HG03159 (cell line): ENCODE measurements around the gene VPS54.
A peak's percentile ranks its signal among the peaks of the same experiment; 100 is the strongest.

Experiments used
- ATAC-seq: cut with Tn5 transposase; IDR thresholded peaks from one replicate; pipeline ENCODE4 v1.9.1; 2021; ENCODE audit warnings: mild to moderate bottlenecking, moderate library complexity; ENCODE audit not compliant: unreplicated experiment

The VPS54 gene

GRCh38 chr2:63875131-63875527, 144.1 kb downstream of the VPS54 start:
- no peak for ATAC-seq

DNA sequence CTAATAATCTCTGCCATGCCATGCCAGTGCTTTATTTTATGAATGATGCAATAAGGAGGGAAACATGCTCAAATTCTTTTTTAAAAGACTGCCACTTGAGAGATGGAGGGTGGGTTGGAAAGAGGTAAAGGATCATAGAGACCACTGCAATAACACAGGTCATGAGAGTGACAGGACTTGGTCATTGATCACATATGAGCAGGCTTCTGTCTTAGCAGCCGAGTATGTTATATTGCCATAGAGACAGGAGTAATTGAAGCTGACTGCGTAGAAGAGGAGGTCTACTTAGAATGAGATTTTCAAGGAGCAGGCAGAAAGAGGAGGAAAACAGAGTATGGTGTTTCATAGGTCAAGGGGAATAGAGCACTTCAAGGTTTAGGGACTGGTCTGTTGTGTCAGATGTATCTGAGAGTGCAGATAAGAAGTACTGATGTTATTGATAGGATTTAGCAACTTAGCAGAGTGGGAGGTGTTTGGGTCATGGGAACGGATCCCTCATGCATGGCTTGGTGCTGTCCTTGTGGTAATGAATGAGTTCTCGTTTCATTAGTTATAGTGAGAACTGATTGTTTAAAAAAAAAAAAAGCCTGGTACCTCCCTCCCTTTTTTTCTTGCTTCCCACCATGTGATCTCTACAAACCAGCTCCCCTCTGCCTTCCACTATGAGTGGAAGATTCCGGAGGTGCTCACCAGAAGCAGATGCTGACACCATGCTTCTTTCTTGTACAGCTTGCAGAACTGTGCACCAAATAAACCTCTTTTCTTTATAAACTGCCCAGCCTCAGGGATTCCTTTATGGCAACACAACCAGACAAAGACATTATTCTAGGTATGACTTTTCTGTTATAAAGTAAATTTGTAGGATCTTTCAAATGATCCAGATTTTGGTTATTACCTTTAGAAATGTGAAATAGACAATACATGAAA, 144.8 kb downstream of the VPS54 start:
- no peak for ATAC-seq

DNA sequence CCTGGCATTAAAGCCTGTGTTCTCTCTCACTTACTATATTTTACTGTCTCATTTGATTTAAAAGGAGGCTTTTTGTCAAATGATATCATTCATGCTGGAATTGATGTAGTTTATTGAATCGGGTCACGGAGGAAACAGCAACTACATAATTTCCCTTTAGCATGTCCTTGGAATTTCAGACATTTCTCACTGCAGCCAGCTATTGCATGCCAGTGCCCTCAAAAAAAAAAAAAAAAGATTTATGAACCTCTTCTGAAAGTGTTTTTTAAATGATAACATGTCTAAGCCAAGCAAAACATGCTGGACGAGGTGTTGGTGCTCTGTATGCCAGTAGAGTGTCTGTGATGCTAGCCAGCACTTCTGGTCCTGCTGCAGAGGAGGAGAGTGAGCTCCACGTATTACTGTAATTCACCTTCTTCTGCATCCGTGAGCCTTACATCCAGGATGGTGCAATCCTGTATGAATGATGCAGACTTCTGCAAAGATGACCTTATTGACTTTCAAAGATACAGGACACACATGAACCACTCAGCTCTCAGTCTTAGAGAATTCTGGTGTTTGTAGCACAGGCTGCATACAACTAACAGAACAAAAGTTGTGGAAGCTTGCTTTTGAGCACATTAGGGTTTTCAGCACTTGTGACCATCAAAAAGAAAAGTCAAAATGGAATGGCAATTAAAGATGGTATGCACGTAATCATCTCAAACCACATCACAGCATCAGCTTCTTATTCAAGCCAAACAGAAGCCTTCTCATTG, 146.5 kb downstream of the VPS54 start:
- no peak for ATAC-seq

DNA sequence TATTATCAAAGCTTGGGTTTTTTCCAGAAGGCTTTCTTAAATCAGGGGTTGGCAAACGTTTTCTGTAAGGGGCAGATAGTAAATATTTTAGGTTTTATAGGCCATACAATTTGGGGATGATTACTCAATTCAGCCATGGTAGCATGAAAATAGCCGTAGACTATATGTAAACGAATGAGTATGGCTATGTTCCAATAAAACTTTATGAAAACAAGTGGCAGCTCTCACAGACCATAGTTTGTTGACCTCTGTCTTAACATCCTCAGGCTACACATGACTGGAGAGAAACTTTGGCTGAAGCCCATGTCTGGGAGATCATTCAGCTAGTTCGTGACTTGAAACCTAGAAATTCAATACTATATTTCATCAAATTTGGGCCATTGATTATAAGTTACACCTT, 147.4 kb downstream of the VPS54 start:
- ATAC-seq: no peak

DNA sequence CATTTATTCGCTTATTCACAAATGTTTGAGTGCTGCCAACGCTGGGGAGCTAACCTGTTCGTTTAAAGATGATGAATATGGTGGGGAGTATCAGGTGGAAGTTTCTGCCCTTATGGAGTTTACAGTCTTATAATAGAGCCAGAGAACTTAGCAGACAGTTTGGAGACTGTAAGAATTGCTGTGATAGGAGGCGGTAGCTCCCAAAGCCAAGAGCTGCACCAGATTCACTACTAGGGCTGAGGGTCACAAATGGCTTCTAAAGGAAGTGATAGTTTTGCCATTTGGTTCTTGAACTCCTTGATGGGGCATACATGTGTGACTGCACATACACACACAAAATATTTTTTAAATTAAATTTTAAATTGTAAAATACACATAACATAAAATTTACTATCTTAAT, 148.5 kb downstream of the VPS54 start:
- ATAC-seq: no peak

DNA sequence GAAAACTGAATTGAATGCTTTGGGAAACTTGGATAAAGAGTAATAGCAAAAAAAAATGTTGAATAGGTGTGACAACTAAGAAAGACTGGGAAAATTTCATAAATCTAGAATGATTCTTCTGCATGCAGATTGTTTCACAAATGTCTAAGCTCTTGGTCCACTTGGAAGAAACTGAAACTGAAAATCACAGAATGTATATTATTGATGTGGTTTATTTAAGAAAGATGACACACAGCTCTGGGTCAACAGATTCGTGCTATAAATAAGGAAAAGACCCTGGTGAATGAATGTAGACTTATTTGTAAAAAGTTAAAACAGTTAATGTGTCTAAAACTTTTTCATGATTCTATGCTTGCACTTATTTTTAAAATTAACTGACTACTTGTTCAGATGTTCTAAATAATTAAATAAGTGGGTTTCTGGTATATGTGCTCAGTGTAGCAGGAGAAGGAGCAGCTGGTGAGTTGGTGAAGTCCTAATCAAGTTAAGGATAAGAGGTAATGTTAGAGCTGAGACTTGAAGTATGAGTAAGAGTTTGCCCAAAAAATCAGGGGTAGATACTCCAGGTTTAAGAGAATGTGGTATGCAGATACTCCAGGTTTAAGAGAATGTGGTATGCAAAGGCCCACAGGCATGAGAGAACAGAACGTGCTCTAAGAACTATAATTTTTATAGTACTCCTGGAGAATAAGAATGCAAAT, 153.1 kb downstream of the VPS54 start:
- no peak for ATAC-seq

GRCh38 chr2:63865159-63865799, 153.9 kb downstream of the VPS54 start:
- no peak for ATAC-seq

DNA sequence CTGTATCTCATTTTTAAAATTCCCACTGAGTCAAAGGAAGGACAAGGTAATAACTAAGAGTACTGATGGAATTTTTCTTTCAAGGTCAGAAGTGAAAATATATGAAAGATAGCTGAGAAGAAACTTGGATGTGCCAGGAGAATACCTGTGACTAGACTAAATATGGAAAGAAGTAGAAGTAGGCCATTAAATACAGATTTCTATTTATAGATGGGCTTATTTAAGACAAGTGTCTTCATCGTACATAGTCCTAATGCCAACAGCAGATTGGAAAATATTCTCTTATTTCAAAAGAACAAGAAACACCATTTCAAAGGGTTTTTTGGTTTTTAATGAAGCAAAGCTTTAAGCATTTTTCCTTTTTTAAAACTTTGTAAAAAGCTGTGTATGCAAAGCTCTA, 155.5 kb downstream of the VPS54 start:
- no peak for ATAC-seq

DNA sequence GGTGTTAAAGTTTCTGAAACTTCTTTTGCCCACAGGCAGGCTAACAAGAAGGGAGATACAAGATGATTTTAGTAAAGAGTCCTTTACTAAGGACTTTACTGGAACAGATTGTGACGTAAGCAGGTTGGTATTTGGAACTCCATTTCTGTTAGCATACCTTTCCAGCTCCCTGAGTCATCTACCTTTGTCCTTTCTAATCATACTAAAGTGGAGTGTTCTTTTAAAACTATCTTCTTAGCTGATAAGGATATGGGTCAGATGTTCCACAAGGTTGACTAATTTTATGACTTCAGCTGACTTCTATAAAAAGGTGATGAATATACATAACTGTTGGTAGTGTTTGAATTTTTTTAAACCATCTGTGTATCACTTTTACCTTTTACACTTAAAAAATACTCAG, 156.4 kb downstream of the VPS54 start:
- ATAC-seq: no peak

- peak; percentile 61 for ATAC-seq
These were observed 157.9 kb downstream of the VPS54 start for GRCh38 chr2:63861220-63861822.

- no peak for ATAC-seq
These were observed 160.9 kb downstream of the VPS54 start for GRCh38 chr2:63858291-63858690.

GRCh38 chr2:63856303-63856603, 163.0 kb downstream of the VPS54 start:
- no peak for ATAC-seq

DNA sequence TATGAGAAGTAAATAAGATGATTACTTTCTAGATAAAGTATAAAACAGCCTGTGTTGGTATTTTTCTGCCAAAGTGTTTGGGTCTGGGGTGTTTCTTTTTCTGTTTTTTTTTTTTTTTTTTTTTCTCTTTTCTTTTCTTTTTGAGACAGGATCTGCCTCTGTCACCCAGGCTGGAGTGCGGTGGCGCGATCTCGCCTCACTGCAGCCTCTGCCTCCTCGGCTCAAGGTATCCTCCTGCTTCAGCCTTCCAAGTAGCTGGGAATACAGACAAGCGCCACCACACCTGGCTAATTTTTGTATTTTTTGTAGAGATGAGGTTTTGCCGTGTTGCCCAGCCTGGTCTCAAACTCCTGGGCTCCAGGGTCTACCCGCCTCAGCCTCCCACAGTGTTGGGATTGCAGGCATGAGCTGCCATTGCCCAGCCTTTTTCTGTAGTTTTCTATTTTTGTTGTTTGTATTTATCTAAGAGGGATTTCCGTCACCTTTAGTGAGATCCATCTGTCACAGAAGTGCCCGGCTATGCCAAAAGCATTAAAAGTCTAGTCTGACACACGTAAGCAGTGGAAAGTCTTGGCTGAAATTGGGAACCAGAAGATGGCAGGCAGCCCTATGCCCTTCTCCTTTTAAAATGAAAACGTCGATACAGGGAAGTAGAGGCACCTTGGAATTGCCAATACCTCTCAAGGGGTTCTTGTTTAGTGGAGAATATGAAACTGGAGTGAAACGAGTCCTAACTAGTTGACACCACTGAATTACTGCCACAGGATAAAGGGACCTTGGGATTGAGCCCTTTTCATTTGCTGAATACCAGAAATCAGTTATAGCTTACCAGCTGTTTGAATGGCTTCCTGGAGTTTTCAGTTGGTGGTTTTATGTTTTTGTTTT, 163.6 kb downstream of the VPS54 start:
- no peak for ATAC-seq

DNA sequence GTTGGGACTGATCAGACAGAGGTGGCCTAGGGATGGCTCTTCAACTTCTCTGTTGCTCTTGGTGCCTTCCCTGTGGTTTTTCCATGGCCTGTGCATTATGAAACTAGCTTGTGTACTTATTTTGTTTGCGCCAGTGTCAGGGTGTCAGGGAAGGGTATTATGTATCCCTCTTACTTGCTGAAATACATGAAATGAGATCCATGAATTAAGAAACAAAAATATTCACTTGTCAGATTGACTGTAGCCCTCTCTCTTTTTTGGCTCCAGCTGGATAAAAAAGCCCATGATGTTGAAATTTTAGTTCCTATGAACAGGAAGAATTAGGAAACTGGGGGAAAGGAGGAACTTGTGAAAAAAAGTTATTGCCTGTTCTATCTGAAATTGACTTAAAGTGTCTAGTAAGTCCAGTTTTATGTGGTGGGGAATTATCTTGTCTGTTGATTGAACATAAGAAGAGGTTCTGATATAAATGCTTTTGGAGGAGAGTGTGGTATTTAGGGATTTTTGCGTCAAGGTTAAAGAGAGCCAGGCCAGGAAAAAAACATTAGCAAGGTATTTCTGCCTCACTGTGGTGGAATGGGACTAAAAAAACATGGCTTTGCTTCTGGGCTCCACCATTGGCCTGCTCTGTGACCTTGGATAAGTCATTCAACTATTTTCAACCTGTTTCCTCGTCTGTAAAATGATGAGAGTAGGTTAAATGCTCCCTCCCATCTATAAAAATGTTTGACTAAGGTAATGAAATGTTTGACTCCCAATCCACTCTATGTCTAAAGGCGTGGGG, 165.5 kb downstream of the VPS54 start:
- ATAC-seq: no peak

DNA sequence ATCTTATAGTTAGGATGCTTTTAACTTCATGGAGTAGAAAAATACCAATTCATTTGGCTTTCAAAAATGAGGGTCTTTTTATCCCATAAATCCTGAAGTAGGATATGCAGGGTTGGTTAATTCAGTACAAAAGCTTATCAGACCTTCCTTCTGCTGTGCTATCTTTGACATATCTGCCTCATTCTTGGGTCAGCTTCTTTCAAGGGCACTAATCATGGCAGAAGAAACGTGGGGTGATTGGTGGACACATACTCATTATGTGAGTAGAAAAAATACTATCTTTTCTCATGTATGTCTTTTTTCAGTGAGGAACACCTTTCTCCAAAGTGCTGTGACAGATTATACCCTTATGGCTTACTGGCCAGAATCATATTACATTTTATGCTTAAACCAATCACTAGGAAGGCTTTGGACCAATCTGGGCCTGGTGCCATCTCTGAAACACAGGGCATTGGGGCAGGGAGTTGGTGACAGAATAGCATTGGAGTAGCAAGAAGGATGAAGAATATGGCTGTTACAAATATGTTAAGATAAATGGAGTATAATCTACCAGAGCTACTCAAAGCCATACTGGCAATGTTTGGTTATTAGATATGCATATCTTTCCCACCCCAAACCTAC, 167.4 kb downstream of the VPS54 start:
- ATAC-seq: no peak

DNA sequence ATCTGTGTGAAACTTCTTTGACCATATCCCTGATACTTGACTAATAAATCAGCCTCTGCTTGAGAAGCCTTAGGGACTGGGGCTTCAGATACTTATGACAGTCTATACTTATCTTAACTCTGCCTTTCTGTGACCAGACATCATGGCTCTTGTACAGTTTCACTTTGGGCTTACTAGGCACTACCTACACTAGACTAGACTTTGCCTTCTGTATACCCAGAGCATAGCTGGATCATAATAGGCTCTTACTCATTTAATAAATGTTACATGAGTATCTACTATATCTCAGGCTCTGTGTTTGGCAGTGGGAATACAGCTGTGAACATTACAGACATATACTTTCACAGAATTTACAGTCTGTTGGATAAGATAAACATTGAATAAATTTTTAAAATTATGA, 168.6 kb downstream of the VPS54 start:
- no peak for ATAC-seq

DNA sequence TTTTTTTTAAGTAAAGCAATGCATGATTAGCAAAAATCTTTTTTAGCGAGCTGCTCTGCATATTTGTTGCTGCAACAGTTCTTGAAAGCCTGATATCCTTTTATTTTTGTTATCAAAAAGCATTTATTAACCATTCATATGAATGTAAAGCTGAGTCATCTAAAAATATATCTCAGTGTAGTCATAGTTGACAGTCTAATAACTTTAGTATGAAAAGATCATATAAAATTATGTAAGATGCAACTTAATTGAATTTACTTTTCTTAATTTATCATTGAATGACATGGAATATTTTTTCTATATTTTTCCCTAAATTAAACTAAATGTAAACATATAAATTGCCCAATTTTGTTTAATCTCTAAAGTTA, 169.0 kb downstream of the VPS54 start:
- no peak for ATAC-seq

DNA sequence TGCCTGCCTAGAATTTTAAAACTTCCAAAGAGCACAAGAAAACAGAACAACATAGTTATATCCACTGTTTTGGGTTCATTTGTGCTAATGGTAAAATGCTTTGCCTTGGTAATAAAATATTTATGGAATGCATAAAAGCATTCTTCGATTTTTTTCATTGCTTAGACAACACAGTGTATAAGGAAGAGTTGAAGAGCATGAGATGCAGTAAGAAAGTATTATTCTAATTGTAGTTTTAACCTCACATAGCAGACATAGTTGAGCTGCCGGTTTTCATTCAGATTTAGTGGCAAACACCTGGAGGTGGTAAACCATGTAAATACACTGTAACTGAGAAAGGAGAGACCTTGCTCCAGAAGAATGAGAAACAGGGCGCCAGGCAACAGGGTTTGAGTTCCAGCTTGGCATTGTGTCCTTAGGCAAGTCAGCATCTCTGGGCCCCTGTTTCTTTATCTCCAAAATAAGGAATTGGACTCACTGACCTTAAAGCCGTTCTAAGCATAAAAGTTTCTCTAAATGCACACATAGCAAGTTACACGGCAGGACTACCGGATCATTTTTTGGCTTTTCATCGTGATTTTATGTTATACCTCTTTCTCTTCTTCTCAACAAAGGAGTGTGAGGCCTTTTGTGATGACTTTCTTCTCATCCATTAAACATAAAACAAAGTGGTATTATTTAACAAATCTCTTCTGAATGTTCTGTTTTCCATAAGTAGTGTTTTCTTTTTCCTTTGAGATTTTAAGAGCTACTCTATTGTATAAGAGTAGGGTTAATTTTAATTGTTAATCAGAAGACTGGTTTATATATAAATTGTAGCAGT, 169.6 kb downstream of the VPS54 start:
- ATAC-seq: no peak
